LHCN-M2 (cell line): ENCODE data around the gene CIDEB. TPM values are rescaled to one million over a fixed set of nuclear protein-coding genes. Genes with fewer than 3 reads are reported as not detected.

Experiments
- DNase-seq: peaks from one replicate; pipeline ENCODE4 v3.0.0-alpha.2; 2012; ENCODE audit warnings: low read depth
- total RNA-seq: library from RNA; depleted of rRNA; stranded (reverse); fragments of >200 nt; gene quantifications from 2 replicates; pipeline ENCODE4 v1.2.3, GENCODE V29; 2014

Gene CIDEB
- total RNA-seq, 1 experiment from 2014 or later = 0.34 TPM

GRCh38 chr14:24312736-24313507 lies 5.1 kb upstream of the CIDEB start:
- peak; percentile 72 for DNase-seq

- DNase-seq = peak; percentile 46
Measured at GRCh38 chr14:24311837-24312615, 4.2 kb upstream of the CIDEB start.

DNA sequence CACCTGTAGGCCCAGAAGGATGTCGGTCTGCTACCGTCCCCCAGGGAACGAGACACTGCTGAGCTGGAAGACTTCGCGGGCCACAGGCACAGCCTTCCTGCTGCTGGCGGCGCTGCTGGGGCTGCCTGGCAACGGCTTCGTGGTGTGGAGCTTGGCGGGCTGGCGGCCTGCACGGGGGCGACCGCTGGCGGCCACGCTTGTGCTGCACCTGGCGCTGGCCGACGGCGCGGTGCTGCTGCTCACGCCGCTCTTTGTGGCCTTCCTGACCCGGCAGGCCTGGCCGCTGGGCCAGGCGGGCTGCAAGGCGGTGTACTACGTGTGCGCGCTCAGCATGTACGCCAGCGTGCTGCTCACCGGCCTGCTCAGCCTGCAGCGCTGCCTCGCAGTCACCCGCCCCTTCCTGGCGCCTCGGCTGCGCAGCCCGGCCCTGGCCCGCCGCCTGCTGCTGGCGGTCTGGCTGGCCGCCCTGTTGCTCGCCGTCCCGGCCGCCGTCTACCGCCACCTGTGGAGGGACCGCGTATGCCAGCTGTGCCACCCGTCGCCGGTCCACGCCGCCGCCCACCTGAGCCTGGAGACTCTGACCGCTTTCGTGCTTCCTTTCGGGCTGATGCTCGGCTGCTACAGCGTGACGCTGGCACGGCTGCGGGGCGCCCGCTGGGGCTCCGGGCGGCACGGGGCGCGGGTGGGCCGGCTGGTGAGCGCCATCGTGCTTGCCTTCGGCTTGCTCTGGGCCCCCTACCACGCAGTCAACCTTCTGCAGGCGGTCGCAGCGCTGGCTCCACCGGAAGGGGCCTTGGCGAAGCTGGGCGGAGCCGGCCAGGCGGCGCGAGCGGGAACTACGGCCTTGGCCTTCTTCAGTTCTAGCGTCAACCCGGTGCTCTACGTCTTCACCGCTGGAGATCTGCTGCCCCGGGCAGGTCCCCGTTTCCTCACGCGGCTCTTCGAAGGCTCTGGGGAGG lies 3.1 kb upstream of the CIDEB start, which contains the start of gene LTB4R:
Gene LTB4R (plus strand): TSS at position 857 of the 959 bp plus-strand sequence. CDS start 4,150 bp downstream, outside the sequence.
- no peak for DNase-seq

DNA sequence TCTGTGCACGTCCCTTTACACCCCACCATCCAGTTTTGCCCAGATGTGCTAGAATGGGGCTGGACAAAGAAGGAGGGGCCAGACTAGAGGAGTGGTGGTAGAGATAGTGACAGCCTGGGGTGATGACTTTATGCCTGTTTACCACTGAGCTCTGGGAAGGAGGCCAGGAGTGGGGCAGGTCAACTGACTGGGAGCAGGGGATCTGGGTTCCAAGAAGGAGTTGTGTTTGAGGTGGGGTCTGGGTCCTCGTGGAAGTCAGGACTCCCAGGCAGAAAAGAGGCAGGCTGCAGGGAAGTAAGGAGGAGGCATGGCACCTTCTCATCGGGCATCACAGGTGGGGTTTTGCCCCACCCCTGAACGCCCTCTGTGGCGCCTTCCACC lies 2.5 kb upstream of the CIDEB start:
- no peak for DNase-seq

DNA sequence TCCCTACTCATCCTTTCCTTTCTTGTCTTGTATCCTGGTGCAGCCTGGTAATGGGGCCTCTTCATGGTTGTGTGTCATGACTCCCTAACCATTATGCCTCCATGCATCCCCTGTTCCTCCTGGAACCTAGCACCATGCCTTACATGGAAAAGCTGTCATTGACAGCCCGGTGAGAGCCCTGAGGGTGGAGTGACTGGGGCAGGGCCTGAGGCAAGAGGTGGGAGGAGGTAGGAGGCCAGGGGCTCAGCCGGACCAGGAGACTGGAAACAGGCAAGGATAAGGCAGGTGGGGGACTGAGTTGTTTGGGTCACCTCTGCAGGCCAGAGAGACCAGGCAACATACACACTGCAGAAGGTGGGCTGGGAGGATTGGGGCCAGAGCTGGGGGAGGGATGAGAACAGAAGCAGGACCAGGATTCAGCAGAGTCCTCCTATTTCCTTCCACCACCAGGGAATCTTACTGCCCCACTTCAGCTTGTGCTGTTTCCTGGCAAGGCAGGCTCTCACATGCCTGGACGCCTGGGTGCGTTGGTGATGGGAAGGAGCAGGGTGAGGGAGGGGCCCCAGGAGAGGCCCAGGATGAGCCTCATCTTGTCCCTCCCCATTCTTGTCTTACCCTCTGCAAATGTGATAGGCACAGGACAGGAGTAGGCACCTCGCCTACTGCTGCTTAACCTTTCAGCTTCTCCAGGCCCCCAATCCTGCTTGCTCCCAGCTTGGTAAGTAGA lies 1.9 kb upstream of the CIDEB start, which contains the start of gene LTB4R2:
Gene LTB4R2 (plus strand): TSS at position 603 of the 727 bp plus-strand sequence. CDS start 525 bp downstream, outside the sequence.
- DNase-seq = no peak

DNA sequence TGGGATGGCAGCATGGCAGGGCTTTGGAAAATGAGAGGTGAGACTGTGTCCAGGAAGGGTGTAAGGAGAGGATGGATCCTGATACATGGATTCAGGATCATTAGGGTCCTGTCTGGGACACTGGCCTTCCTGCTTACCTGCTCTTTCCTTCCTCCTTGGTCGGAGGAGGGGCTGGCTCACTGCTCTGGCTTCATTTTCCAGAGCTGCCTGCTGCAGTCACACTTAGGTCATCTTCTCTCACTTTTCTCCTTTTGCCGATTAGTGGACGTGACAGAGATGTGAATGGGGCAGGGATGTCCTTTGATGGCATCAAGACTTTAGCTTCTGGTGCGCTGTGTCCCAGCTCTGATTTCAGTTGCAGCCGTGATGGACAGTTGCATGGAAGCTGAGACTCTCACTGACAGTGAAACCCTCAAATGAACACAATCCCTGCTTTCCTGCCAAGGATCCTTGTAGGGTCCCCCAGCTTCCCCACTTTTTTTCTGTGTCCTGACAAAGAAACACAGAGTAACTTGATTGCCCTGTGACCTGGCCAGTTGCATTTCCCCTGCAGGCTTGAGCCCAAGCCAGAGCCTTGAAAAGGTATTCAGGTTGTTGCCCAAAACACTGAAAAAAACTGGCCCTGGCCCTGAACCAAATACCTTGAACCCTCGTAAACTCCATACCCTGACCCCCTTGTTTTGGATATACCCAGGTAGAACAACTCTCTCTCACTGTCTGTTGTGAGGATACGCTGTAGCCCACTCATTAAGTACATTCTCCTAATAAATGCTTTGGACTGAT lies 756 bp upstream of the CIDEB start:
- DNase-seq = no peak

GRCh38 chr14:24307156-24307574 lies 612 bp downstream of the CIDEB start:
- DNase-seq = no peak

GRCh38 chr14:24304019-24304387 lies 3.8 kb downstream of the CIDEB start:
- DNase-seq = no peak

- no peak for DNase-seq
Measured at GRCh38 chr14:24300326-24300980, 7.3 kb downstream of the CIDEB start.

- peak; percentile 83 for DNase-seq
Measured at GRCh38 chr14:24299255-24300191, 8.3 kb downstream of the CIDEB start, which contains the start of the genes DHRS1 and NOP9. DHRS1 (minus strand) TSS chr14:24299780; CDS start chr14:24299106, 674 bp downstream. NOP9 (plus strand) TSS chr14:24299850; CDS start chr14:24299955, 105 bp downstream.

DNA sequence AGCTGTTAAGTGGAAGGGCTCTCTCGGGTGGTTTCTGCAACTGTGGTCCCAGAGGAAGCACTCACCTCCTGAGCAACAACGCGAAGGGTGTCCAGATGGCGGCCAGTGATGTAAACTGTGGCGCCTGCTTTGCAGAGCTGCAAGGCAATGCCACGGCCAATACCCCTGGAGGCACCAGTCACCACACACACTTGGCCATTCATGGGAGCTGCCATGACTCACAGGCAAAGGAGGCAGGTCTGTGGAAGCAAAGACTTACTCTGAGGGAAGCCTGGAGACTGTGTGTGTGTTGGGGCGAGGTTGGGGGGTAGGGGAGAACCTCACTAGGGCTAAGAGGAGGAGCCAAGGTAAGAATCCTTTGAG lies 8.9 kb downstream of the CIDEB start:
- DNase-seq = peak; percentile 72

GRCh38 chr14:24297190-24297964 lies 10.4 kb downstream of the CIDEB start:
- no peak for DNase-seq

DNA sequence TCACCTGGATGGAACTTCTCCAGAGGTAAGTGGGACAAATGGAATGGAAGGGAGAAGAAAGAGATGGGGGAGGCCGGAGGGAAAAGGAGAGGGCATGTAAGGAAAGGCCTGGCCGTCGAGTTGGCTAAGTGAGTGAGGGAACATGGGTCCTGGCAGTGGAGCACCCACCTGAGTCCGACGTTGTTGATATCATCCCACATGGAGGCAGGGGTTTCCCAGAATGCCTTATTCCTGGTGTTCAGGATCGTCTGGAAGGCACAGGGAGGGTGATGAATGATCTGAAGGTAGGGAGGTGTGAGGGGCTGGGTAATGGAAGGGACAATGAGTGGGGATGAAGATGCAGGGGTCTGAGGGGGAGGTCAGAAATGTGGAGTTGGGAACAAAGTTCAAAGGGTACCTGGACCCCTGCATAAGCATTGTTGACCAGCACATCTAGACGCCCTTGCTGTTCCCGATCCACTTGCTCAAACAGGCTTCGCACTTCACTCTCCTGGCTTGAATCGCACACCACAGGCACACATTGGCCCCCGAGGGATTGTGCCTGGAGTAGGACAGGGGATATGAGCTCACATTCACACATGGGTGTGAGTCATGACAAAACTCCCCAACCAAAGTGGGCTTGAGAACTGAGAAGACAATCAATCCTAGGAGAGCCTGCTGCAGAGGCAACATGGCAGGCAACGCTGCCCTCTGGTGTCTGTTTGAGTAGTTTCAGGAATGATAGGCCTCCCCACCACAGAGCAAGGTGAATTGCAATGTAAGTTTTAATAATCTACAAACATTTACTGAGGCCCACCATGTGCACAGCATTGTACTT lies 11.2 kb downstream of the CIDEB start:
- peak; percentile 91 for DNase-seq

GRCh38 chr14:24293525-24293924 lies 14.3 kb downstream of the CIDEB start:
- no peak for DNase-seq

GRCh38 chr14:24292118-24292807 lies 15.5 kb downstream of the CIDEB start:
- DNase-seq = no peak
